T47D (cell line): ENCODE results near the gene BBLN.
"Not testable (repeated sequence)": the region's sequence is repeated elsewhere in the genome, so short reads cannot be mapped to it uniquely, and the experiment has no call there.

ENCODE experiments used
- DNase-seq, 2 experiments: peaks; one replicate each; pipeline versions ENCODE4 v3.0.0 to v3.0.0-alpha.2; 2011 to 2012; ENCODE audit warnings: low read depth in 1 of 2, low spot score in 1 of 2
- JUND ChIP-seq: IDR thresholded peaks from 2 replicates; pipeline ENCODE4 v1.6.1; 2012; ENCODE audit warnings: low read depth
- in situ Hi-C: cut with HindIII; loops from 2 replicates; pipeline ENCODE4 v1.10.0; 2016; ENCODE audit warnings: low sequenced_read_pairs, low pct_unique_long_range_greater_than_20kb

The BBLN gene

DNA sequence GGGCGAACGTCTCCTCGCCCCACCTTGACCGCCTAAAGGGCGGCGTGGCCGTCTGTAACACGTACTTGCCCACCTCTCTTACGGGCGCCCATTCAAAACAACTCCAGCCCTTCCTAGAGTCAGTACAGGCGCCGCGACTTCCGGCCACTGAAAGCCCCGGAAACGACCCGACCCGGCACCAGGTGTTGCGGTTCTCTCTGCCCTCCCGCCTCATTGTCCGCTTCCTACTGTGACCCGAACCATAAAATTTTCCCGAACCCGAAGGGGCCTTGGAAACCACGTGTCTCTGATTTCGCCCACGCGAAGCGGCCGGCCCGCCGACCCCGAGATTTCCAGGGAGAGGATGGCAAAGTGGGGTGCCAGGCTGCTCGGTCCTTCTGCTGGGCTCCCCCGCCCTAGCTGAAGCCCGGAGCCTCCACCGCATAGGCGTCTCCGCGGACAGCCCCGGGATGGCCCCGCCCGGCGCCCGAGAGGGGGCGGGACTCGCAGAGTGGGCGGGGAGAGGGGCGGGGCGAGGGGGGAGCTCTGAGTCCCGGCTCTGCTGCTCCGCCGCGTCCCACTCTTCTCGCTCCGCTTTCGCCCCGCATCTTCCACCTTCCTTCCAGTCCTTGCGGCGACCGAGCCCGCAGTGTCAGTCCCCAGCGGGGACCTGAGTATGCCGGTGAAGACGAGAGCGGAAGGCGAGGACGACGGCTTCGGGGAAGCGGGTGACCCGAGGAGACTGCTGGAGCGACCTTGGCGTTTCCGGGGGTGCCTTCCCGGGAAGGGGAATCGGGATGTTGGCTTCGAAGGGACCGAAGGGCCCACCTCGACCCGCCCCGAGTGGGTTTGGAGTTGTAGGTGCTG lies 31.9 kb upstream of the BBLN start:
- peak; percentile 48 to 97 for DNase-seq
- in situ Hi-C loops: no loop called here
- no peak for TF ChIP-seq JUND

DNA sequence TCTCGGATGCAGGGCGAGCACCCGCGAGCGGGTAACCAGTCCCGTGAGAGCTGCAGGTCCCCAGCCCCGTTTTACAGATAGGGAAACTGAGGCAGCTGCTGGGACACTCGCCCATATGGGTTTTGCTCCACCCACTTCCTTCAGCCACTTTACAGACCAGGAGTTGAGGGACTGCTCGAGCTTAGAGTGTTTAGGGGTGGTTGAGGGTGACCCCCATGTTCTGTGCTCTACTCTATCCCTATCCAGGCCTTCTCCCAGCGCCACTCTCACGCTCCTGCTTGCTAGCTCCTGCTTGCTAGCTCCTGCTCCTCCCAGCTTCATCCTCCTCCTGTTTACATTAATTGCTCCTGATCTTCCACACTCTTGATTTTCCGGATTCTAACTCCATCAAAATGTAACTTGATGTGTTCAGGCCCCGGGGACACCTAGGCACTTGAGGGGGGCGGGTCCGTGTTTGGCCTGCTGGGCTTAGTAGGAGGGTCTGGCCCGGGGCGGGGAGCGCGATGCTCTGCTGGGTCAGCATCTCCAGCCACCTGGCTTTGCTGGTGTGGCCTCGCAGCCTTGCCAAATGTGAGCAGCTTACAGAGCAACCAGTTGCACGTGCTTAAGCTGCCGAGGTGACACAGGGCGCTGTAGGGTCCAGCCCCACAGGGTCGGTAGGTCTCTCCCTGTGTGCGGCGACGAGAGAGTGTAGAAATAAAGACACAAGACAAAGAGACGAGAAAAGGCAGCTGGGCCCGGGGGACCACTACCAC lies 31.1 kb upstream of the BBLN start:
- in situ Hi-C loops: no loop called here
- no peak for DNase-seq
- no peak for TF ChIP-seq JUND

DNA sequence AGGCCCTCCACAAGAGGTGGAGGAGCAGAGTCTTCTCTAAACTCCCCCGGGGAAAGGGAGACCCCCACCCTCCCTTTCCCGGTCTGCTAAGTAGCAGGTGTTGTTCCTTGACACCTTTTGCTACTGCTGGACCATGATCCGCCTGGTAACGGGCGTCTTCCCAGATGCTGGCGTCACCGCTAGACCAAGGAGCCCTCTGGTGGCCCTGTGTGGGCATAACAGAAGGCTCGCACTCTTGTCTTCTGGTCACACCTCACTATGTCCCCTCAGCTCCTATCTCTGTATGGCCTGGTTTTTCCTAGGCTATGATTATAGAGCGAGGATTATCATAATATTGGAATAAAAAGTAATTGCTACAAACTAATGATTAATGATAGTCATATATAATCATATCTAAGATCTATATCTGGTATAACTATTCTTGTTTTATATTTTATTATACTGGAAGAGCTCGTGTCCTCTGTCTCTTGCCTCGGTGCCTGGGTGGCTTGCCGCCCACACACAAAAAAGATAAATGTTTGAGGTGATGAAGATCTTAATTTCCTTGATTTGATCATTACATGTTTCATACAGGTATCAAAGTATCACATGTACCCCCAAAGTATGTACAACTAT lies 30.0 kb upstream of the BBLN start:
- in situ Hi-C loops, DNase-seq: not testable (repeated sequence)

DNA sequence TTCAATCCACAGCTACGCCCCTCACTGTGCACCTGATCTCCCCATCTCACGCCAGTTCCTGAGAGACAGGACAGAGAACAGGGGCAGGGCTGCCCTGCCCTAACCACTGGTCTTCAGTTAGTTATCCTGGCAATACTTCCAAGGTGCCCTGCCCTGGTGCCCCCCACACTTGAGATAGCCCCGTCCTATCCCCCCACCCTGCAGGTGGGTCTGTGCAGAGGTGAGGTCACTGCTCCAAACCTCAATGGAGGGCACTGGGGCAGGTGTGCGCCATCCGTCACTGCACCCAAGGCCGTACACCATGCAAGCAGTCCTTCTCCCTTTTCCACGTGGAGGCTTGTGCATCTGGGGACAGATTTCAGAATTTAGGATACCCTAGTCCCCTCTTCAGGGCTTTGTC lies 29.4 kb upstream of the BBLN start:
- in situ Hi-C loops, DNase-seq: not testable (repeated sequence)

DNA sequence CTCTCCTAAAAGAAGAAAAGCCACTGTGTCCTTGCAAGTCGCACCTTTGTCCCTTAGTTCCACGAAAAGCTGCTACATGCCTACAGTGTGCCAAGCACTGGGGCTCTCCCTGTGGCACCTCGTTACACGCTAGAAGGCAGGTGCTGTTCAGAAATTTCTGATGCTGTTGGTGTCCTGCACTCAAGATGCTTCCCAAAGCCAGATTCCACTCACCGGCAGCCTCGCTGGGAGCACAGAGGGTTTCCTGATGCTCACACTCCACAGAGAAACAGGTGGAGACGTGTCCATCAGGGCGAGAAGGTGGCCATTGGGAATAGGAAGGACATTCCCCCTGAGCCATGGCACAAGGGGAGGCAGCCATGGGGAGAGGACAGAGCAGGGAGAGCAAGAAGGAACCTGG lies 28.7 kb upstream of the BBLN start:
- DNase-seq, in situ Hi-C loops: not testable (repeated sequence)

DNA sequence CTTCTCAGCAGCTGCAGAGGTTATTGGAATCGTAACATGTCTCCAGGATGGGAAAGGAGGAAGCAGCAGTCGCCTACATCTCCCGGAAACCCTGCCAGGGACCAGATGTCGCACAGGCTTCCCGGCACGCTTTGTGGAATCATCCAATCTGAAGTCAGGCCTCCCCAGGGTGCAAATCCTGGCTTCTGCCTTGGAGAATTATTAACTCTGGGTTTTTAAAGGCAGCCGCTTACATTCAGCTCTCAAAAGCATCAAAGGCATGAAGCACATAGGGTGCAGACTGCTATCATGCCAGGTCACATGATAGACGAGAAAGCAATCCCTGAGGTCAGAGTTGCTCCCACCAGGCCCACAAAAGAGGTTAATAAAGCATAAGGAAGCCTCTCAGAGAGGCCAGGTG lies 27.9 kb upstream of the BBLN start:
- DNase-seq, in situ Hi-C loops: not testable (repeated sequence)

DNA sequence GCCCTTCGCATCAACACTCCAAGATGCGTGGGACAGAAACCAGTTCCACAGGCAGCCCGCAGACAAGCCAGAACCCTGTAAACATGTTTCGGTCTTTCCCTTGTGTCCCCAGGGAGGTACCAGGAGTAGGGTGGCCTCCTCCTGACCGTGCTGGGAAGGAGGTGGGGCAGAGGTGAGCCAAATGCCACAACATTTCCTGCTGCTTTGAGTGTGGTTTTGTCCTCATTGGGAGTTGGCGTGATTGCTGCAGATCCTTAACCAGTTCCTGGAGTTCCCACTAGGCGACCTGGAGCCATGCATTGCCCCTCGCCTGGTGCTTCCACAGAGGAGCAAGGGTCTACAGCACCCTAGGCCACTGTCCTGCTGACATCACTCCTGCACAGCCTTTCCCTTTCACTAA lies 24.5 kb upstream of the BBLN start:
- DNase-seq, in situ Hi-C loops: not testable (repeated sequence)

DNA sequence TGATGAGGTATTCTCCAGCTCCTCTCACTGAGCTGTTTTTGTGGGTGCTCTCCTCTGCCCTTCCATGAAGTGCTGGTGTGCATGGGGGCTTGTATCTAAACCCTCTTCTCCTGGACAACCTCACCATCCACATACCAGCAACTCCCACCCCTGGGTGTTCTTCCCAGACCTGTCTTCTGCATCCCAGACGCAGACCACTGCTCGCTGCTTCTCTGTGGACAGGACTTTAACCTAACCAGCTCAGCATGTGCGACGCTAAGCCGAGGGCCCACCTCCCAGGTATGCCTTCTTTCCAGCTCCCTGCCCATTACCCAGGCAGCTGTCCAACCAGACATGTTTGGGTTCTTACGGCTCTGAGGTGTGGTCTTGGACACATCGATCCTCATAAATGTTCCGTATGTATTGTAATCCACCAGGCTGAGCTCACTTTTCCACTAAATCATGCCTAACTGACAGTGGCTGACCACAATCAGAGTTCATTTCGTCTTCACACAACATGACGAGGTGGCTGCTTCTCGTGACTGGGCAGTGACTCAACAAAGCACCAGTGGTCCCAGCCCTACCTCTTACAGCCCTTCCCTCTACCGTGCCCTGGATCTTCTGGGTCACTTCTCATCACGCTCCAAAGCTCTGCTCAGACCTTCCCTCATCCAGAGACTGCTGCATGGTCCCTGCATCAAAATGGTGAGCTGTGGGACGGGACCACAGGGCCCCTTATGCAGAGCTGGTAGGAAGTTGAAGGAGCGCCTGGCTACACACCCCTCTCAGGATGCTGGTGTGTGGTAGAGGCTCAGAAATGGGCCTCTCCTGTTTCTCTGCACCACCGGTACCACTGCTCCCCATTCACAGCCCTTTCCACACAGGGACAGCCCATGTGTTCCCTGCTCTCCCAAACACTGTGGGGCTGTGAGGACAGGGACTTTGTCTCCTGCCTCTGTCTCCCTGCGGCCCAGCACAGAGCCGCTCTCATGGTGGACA lies 23.0 kb upstream of the BBLN start:
- TF ChIP-seq JUND: no peak
- DNase-seq: no peak
- in situ Hi-C loops: no loop called here

DNA sequence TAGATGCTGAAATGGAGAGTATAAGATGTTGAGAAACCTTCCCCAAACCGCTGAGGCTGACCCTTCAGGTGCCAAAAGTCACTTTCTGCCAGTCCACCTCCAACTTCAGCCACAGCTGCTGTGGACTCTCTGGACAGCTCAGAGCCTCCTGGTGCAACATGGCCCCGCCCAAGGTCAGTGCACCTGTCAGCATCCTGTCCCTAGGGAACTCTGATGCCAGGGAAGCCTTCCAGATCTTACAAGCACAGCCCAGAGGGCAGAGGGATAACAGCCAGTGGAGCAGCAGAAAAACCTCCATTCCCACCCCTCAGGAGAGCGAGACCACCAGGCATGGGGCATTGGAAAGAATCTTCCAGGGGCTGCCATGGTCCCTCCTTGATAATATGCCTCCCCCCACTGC lies 22.1 kb upstream of the BBLN start:
- DNase-seq: no peak
- in situ Hi-C loops: no loop called here
- TF ChIP-seq JUND: no peak

DNA sequence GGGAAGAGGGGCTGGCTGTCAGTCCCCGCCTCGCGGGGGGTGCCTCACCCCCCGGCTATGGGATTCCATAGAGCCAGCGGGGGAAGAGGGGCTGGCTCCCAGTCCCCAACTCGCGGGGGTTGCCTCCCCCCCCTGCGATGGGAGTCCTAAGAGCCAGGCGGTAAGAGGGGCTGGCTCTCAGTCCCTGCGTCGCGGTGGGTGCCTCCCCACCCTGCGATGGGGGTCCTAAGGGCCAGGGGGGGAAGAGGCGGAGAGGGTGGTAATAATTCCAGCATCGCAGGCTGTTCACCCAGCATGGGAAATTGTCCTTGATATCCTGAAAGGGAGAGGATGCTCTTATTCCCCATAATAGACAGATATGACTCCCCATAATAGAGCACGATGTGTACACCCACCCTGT lies 20.4 kb upstream of the BBLN start:
- TF ChIP-seq JUND: no peak
- in situ Hi-C loops: no loop called here
- no peak for DNase-seq

DNA sequence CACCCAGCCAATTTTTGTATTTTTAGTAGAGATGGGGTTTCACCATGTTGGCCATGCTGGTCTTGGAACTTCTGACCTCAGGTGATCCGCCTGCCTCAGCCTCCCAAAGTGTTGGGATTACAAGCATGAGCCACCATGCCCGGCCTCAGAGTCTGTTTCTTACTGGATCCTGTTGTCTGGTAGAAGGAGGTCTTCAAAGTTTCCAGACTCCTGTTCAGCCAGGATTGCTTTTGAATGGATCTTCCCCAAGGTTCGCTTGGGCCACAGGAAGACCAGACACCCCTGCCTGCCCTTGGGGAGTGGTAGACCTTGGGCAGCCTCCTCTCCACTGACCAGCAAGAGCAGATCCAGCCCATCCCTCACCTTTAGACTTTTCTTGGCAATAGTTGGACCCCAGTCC lies 18.5 kb upstream of the BBLN start:
- in situ Hi-C loops: no loop called here
- TF ChIP-seq JUND: no peak
- no peak for DNase-seq

DNA sequence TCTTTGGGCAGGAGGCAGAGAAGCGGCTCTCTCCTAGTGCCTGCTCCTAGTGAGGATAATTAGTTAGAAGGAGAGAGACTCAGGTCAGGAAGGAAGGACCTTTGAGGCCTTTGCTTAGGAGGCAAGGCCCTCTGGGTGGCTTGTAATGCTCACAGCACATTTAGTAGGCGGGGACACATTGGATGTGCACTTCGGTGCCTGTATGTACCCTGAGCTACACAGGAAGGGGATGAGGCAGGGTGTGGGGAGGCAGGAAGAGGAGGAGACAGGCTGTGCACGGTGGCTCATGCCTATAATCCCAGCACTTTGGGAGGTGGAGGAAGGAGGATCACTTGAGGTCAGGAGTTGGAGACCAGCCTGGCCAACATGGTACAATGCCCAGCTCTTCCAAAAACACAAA lies 18.0 kb upstream of the BBLN start:
- DNase-seq: no peak
- no peak for TF ChIP-seq JUND
- in situ Hi-C loops: no loop called here

DNA sequence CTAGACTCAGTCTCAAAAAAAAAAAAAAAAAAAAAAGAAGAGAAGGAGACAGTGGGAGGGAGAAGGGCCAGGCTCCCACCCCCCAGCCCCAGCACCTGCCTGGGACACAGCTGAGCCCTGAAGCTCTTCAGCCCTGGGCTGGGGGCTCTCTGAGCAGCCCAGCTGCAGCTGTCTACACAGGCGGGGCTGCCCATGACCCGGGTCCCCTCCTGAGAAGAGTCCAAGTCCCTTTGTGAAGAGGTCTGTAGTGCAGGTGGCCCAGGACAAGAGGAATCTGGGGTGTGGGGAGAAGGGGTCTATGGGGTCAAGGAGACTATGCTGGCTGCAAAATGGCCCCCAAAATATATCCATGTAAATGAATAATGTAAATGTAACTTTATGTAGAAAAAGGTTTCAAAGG lies 17.5 kb upstream of the BBLN start:
- no peak for TF ChIP-seq JUND
- in situ Hi-C loops: no loop called here
- no peak for DNase-seq
